NOMO-1 (cell line): ENCODE measurements around the gene ASAP2.
"Not testable (repeated sequence)": the region's sequence is repeated elsewhere in the genome, so short reads cannot be mapped to it uniquely, and the experiment has no call there.

Source experiments
- DNase-seq, 2 experiments: peaks; one replicate each; lab custom pipeline; 2025; ENCODE audit not compliant: unreplicated experiment in 2 of 2; lab: John Stamatoyannopoulos, UW

The ASAP2 gene

GRCh38 chr2:9210030-9210429 lies 3.4 kb downstream of the ASAP2 start:
- DNase-seq, result no peak

DNA sequence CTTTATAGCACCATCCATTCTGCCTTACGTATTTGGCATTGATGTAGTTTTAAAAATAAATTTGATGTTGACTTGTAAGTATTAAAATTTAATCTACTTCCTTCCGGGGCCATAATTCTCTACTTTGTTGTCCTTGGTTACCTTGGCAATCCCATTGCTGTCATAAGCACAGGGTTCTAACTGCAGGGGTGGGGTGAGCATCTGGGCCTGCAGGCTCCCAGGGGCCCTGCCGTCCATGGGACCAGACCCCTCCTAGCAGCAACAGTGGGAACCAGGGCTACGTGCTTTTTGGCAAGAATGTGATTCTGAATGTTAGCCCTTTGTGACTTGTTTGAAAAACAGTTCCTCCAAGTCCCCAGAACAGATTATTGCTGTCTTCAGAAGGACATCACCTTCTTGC lies 4.9 kb downstream of the ASAP2 start:
- no peak for DNase-seq

DNA sequence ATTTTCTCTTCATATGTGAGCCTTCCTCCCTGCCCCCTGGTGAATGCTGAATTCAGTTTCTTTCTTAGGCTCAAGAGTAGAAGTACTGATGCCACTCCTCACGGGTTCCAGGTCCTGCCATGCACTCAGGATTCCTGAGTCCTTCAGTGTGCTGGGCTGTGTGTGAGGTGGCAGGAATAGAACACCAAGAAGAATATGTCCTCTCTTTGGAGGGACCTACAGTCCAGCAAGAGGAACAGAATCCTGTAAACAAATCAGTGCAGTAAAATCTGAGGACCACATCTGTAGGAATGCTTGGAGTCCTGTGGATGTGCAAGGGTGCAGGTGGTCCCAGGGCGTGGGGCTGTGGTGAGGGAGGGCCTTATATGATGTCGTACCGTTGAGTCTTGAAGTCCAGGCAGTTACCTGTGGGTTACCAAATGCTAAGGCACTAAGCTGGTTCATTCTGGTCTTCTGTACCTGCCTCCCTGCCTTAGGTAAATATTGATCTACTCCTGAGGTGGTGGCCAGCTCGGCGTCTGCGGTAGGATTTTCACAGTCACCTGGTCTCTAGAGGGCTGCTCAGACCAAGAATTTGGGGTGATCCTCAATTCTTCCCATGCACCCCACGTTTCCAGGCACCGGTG lies 5.5 kb downstream of the ASAP2 start:
- DNase-seq, result no peak

DNA sequence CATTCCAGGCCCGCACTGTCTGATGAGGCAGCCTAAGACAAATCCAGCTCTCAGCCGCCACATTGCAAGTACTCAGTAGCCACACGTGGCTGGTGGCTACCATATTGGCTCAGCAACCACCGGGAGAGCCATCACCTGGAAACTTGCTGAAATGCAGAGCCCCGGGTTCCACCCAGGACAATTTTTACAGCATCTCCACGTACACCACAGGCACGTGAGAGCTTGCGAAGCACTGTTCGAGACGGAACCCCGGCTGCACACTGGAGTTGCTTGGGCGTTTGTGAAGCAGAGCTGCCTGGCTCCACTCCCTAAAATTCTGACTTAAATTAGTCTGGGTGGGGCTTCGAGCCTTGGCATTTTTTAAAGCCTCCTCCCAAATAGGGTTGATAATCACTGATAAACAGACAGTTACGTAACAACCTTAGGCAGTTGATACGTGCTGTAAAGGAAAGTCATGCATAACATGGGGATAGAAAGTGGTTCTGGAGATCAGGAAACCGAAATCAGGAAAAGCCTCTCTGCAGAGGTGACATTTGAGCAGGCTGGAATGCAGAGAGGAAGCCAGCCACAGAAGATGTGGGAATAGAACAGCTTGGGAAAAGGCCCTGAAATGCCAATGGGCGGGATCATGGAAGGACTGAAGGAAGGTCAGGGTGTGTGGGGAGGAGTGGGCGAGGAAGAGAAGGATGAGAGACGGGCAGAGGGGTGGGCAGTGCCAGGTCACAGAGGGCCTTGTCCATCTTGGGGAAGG lies 6.2 kb downstream of the ASAP2 start:
- no peak for DNase-seq

GRCh38 chr2:9213477-9214051 lies 7.0 kb downstream of the ASAP2 start:
- no peak for DNase-seq

- no peak for DNase-seq
These were observed 8.3 kb downstream of the ASAP2 start for GRCh38 chr2:9214873-9215272.

DNA sequence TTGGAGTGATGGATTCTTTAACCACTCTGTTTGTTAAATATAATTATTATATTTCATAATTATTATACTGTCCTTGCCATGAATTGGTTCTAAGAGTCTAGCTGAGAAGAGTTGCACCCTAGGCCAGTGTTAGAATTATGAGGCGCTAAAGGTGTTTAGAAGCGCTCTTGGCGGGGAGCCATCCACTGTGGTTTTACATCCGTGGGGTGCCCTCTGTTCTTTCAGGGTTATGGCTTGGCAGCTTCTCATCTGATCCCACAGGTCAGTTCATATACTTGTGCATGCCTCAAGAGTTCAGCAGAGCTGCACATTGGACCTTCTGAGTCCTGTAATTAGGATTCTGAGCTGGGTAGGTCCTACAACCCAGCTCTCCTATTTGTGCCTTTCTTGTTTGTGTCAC lies 9.1 kb downstream of the ASAP2 start:
- no peak for DNase-seq

- DNase-seq, result not testable (repeated sequence)
These were observed 9.5 kb downstream of the ASAP2 start for GRCh38 chr2:9216143-9216542.

- no peak for DNase-seq
These were observed 11.5 kb downstream of the ASAP2 start for GRCh38 chr2:9217838-9218770.

GRCh38 chr2:9219027-9219445 lies 12.4 kb downstream of the ASAP2 start:
- DNase-seq, result no peak

- no peak for DNase-seq
These were observed 13.6 kb downstream of the ASAP2 start for GRCh38 chr2:9220201-9220600.

GRCh38 chr2:9221223-9221622 lies 14.6 kb downstream of the ASAP2 start:
- no peak for DNase-seq

- DNase-seq, result no peak
These were observed 15.8 kb downstream of the ASAP2 start for GRCh38 chr2:9222239-9222892.

GRCh38 chr2:9222893-9223287 lies 16.3 kb downstream of the ASAP2 start:
- no peak for DNase-seq

- no peak for DNase-seq
These were observed 19.2 kb downstream of the ASAP2 start for GRCh38 chr2:9225806-9226205.

DNA sequence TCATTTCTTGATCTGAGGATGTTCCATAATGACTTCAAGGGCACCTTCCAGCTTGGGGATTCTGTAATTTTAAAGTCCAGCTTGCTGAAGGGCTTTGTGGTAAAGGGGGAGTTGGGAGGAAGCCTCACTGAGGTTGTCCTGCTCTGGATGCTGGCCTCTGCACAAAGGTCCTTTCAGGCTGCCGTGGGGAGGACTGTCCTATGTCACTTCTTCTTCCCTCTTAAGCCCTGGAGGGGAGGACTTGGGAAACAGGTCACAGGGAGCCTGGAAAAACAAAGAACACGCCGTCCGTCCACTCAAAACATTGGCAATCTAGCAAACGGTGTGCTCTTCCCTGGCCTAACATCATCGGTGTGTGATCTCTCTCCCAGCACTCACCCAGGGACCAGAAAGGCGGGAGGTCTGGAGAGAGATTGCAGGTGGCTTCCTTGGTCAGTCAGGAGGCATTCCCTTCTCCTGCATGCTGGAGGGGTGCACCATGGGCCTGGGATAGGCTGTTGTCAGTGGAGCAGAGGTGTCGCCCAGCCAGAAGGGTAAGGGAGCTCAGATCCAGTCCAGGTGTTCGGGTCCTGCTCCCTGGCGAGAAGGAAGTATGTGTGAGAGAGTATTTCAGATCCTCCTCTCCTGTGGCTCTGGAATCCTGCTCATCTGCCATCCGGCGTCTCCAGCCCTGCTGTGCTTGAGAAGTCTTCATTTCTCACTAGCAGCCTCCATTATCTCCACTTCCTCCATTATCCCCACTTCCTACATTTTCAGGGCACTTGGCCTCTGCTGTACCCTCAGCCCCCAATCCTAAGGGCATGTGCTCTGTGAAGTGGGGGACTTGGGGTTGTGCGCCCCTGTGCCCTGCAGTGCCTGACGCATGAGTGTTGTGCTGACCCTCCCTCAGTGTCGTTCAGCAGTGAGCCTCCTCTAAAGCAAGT lies 20.1 kb downstream of the ASAP2 start:
- no peak for DNase-seq

DNA sequence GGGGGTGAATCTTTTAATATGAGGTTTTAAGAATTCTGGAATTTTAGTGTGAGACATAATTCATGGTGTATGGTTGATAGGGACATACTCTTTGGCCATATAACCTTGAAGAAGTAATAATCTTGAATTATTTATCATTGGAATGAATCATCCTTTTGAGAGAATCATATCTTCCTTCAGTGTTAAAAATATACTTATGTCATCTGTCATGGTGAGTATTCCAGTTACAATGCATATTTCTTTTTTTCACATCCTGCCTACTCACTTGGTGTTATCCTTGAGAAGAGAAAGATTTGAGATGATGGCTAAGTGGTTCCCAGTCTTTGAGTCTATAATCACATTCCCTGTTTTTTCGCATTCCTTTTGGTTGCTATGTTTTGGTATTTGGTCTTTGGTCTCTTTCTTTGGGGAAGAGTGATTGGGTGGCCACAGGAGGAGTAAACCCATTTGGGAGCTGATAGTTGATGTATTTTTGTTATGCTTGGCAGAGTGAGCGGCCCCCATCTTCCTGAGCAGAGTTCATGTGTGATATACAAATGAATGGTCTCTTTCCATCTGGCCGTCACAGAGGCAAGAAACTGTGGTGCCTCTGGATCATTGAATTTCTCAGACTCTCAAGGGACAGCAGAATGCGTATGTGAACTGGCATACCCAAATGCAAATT lies 21.6 kb downstream of the ASAP2 start:
- no peak for DNase-seq

GRCh38 chr2:9228781-9229469 lies 22.3 kb downstream of the ASAP2 start:
- DNase-seq, result no peak

DNA sequence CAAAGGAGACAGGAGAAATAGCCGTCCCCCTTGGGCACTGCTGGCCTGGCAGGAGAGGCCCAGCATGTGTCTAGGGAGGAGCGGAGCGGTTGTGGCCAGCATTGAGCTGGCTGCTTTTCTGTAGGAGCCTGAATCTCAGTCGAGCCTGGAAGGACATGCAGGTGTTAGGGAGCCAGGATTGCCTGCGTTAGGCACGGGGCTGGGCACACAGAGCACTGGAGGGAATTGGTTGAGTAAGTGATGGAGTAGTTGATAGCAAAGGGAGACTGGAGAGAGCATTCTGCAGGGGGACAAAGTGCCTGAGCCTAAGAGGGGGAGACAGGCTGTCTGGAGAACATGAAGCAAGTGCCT lies 22.8 kb downstream of the ASAP2 start:
- DNase-seq, result no peak
